HG03342 (cell line): ENCODE data around the gene CHCHD6.

Experiments
- ATAC-seq: cut with Tn5 transposase; IDR thresholded peaks from one replicate; pipeline ENCODE4 v1.9.1; 2021; ENCODE audit warnings: mild to moderate bottlenecking, moderate library complexity; ENCODE audit not compliant: unreplicated experiment

Gene CHCHD6

DNA sequence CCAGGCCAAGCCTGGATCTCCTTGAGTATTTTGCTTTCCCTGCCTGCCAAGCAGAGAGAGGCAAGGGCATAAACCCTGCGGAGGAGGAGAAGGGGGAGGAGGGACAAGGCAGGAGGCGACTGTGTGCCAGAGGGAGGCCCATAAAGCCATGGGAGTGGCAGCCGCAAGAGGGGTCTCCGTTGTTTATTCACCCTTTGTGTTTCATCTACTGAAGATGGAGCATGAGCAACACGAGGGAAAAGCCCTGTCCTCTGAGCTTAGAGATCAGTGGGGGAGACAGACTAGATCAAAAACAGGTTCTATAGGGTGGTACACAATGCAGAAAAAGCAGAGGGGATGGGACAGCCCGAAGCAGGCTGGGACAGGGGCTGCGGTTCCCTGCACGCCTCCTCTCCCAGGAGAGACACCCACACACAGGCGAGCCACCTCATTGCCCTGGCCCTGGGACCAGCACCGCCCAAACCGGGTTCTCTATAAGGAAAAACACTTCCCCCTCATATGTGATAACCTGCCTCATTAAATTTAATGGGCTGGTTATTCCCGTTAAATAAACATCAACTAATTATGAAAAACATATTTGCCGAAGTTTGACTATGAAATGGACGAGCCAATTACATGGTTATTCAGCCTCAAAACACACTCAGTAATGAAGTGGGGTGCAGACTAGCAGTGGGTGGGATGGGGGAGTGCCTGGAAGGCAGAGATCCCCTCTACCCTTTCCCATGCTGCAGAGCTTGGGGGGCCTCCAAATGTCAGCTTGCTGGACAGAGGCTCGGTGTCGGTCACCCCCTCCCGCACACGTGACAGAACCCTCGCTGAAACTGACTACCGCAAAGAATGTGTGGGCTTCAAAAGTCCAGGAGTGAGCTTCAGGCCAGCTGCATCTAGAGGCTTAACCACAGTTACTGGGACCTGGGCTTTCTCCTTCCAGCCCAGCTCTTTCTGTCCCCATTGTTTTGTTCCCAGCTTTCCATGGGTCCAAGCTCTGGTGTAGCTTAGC is 264.7 kb downstream of the CHCHD6 start:
- ATAC-seq, result no peak

DNA sequence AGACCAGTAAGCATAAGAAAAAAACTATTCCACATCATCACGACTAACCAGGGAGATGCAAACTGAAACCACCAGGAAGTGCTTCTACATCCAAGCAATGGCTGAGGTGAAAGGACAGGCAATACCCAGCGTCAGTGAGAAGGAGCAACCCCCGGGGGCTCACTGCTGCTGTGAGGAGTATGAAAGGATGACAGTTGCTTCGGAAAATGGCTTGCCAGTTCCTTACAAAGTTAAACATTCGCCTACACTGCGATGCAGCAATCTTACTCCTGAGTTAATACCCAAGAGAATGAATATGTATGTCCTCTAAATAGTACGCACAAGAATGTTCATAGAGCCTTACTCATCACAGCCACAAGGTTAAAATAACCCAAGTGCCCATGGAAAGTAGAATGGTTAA is 265.5 kb downstream of the CHCHD6 start:
- ATAC-seq, result no peak

DNA sequence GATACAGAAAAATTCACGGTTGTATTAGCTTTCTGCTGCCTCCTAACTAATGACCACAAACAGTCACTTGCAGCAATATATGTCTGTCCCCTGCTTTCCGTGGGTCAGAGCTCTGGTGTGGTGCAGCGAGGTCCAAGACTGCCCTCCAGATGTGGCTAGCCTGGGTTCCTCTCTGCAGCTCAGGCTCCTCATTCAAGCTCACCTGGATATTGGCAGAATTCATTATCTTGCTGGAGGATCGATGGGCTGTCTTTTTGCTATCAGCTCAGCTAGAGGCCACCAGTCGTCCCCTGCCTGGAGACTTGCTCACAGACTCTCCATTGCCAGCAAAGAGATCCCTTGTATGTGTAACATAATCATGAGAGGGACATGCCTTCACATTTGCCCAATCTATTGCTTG is 266.1 kb downstream of the CHCHD6 start:
- no peak for ATAC-seq

- no peak for ATAC-seq
These were observed 266.9 kb downstream of the CHCHD6 start for GRCh38 chr3:126970921-126971320.

GRCh38 chr3:126971891-126972351 is 267.9 kb downstream of the CHCHD6 start:
- no peak for ATAC-seq

DNA sequence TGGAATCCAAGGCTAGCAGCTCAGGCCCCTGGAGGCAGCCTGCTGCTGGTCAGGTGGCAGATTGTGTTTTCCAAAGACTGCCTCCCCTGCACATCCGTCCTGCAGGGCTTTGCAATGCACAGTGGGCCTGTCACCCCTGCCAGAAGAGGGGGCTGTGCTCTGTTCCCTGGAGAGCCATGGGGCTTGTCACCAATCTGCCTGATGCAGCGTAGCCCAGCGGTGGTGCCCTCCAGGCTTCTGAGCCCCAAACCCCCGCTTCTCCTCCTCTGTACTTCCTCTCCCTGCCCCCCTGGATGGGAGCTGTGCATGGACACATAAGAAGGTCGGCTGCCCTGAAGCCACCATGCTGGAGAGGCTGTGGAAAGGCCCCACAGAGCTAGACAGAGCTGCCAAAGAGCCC is 268.8 kb downstream of the CHCHD6 start:
- ATAC-seq, result no peak

- no peak for ATAC-seq
These were observed 269.8 kb downstream of the CHCHD6 start for GRCh38 chr3:126973814-126974213.

DNA sequence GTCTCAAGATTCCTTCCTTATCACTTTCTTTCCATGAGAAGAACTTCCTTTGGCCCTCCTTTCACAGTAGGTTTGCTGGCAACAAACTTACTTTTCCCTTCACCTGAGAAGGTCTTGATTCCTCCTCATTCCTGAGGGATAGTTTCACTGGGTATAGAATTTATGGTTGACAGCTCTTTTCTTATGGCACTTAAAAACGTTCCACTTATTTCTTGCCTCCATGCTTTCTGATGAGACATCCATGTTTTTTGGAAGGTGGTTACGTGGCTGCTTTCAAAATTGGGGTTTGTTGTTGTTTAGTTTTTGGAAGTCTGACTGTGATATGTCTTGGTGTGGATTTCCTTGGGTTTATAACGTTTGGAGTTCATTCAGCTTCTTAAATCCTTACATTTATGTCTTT is 270.7 kb downstream of the CHCHD6 start:
- ATAC-seq, result no peak

DNA sequence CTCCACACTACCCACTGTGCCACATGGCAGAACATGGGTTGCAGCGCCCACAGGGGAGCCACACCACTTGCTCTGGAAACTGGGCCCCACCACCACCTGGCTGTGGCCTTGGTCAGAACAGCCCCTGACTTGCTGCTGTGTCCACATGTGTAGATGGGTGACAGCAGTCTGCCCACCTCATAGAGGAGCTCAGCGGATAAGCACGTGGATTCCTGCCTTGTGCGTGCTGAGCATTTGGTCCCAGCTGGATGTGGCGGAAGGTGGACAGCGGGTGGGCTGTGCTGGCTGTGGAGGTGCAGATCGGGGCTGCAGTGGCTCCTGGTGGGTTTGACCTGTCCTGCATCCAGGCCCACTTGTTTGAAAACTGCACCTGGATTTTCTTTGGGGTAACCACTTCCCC is 272.9 kb downstream of the CHCHD6 start:
- ATAC-seq, result no peak

GRCh38 chr3:126977821-126978220 is 273.8 kb downstream of the CHCHD6 start:
- ATAC-seq, result no peak

GRCh38 chr3:126978291-126978690 is 274.3 kb downstream of the CHCHD6 start:
- ATAC-seq, result no peak

GRCh38 chr3:126979046-126979628 is 275.1 kb downstream of the CHCHD6 start:
- no peak for ATAC-seq

DNA sequence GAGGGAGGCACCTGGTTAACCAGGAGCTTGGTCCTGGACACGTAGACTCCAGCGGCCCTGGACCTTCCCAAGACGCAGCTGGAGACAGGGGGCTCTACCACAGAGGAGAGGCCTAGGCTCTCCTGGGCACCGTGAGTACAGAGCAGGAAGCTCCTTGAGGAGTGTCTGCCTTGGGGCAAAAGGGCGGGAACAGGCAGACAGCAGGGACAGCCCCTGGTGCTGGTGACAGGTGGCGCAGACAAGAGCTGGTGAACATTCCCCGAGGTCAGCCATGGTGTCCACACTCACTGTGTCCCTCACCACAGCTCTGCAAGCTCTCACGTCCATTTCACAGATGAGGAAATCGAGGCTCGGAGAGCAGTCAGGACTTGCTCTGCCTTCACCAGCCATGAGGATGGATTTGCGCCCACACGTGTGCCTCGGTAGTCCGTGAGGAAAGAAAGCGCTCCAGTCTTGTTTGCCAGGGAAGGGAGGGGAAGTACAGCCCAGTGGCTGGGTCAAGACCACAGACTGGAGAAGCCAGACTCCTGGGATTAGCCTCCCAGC is 276.3 kb downstream of the CHCHD6 start:
- ATAC-seq, result no peak

DNA sequence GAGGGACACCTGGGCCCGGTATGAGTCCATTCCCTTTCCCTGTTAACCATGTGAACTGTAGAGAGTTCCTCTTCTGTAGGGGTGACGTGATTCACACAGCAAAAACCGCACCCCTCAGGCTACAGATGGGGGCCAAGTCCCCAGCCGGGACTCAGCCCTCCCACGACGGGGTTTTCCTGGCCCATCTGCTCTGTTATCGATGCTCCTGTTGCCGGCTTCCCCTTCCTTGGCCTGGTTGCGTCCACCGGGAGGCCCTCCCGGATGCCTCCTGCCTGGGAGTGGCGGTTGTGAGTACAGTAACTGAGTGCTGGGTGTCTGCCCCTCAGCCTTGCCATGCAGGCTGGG is 278.1 kb downstream of the CHCHD6 start:
- peak; percentile 39 for ATAC-seq

GRCh38 chr3:126982471-126983175 is 278.6 kb downstream of the CHCHD6 start, which contains the start of gene PLXNA1:
TSS of gene PLXNA1 (plus strand) at chr3:126983115. CDS start at chr3:126988594, 5,479 bp downstream.
- ATAC-seq, result peak; percentile 70

GRCh38 chr3:126983276-126983652 is 279.2 kb downstream of the CHCHD6 start:
- ATAC-seq, result no peak

DNA sequence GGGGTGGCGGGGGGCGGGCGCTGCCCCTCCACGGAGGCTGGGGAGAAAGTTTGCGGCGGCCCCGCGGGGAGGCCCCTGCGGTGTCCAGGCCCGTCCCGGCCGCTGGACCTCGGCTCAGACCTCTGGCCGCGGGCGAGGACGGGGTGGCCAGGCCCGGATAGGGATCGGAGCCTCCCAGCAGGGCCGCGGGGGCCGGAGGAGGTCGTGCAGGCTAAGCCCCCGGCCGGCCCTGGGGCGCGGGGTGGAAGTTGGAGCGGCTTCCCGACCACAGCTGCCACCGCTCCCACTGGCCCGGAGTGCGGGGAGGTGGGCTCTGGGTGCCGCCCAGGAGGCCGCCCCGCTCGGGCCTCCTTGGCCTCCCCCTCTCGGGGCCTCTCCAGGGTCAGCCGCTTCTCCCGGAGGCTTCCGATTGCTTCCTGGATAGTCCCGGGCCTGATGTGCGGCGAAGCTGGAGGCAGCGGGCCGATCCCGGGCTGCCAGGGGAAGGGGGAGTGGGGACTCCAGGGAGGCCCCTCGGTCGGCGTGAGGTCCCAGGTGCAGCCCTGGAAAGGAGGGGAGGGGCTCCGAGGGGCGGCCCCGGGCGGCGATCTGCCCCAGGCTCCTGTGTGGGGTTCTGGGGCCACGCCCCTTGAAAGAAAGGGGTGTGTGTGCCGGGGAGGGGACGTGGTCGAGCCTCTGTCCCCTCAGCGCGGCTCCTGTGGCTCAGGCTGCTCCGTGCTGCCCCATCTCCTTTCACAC is 279.8 kb downstream of the CHCHD6 start:
- ATAC-seq, result no peak

DNA sequence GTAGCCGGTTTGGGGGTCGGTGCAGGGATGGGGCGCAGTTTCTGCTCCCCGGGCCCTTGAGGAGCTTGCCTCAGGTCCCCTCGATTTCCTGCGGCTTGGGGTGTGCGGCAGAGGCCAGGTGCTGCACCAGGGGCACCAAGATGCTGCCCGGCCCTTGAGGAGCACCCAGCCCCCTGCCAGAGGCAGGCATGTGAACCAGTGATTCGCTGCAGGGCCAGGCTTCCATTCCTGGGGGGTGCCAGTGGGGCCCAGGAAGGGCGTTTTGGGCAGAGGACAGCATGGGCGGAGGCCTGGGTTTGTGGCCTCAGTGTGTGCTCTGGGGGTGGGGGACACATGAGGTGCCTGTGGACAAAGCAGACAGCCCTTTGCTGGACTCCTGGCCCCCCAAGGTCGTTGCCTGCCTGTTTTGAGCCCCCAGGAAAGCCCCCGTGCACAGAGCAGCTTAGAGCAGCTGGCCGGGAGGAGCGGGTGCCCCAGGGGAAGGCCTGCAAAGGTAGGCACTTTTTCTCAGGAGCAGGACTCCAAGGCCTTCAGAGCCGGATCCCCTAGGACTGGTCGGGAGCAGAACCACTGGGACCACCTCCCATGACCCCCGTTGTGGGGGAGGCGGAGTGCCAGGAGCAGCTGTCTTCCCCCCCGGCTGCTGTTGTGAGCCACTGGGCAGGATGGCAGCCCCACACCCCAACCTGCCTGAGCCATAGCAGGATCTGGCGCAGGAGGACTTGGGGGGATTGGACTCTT is 280.5 kb downstream of the CHCHD6 start:
- no peak for ATAC-seq

- no peak for ATAC-seq
These were observed 281.3 kb downstream of the CHCHD6 start for GRCh38 chr3:126985132-126985985.
